HG03039 (cell line): ENCODE measurements around the gene MMP15.
"Not testable (repeated sequence)": the region's sequence is repeated elsewhere in the genome, so short reads cannot be mapped to it uniquely, and the experiment has no call there.

ENCODE experiments used
- ATAC-seq: cut with Tn5 transposase; IDR thresholded peaks from one replicate; pipeline ENCODE4 v1.9.1; 2021; ENCODE audit warnings: mild to moderate bottlenecking, moderate library complexity; ENCODE audit not compliant: unreplicated experiment

Gene MMP15

DNA sequence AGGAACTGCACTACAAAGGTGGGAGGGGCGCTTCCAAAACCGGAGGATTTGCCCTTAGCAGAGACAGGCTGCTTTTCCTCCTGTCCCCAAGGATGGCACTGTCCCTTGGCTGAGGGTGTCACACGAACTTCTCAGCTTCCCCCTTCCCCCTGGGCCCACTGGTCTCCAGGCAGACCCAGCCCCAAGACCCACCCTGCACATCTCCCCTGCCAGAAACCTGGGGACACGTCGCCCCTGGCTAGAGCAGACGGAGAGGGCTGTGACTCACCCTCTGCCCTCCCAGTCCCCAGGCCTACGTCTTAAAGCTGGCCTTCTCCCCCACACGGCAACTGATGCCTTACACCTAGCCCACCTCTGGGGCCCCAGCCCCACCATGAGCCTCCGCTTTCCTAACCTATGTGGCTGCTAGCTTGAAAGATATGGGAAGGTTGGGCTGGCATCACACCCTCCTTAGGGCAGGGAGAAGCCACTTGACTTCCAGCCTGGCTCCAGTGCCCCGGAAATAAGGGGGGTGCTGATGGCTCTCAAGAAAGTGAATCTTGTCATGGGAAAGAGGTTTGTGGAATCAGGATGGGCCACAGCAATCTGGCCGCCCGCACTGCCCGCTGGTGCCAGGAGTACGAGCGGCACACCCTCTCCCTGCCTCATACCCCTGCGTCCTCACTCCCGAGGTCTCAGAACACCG is 29.7 kb upstream of the MMP15 start:
- no peak for ATAC-seq

DNA sequence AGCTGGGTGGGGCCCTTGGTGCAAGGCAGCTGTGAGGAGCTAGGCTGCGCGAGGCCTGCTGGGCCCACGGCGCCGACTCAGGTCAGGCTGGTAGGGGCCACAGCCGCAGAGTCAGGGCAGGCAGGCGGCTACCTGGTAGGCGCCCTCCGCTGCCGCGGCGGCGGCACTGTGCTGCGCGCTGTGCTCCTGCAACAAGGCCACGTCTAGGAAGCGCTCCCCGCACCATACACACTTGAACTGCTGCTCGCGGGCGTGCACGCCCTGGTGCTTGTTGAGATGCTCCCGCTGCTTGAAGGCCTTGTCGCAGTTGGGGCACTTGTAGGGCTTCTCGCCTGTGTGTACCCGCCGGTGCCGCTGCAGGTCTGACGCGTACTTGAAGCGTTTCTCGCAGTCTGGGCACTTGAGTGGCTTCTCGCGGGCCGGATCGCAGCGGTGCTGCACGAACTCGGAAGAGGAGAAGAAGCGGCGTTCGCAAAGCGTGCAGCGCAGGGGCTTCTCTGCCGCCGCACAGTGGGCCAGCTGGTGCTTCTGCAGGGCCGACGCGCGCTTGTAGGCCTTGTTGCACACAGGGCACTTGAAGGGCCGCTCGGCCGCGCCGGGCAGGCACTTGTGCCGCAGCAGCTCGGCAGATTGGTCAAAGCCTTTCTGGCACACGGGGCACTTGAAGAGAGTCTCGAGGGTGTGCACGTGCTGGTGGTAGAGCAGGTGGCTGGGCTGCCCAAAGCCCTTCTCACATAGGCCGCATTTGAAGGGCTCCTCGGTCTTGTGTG is 29.0 kb upstream of the MMP15 start:
- ATAC-seq: no peak

- ATAC-seq: no peak
These were observed 28.4 kb upstream of the MMP15 start for GRCh38 chr16:57997176-57997527.

DNA sequence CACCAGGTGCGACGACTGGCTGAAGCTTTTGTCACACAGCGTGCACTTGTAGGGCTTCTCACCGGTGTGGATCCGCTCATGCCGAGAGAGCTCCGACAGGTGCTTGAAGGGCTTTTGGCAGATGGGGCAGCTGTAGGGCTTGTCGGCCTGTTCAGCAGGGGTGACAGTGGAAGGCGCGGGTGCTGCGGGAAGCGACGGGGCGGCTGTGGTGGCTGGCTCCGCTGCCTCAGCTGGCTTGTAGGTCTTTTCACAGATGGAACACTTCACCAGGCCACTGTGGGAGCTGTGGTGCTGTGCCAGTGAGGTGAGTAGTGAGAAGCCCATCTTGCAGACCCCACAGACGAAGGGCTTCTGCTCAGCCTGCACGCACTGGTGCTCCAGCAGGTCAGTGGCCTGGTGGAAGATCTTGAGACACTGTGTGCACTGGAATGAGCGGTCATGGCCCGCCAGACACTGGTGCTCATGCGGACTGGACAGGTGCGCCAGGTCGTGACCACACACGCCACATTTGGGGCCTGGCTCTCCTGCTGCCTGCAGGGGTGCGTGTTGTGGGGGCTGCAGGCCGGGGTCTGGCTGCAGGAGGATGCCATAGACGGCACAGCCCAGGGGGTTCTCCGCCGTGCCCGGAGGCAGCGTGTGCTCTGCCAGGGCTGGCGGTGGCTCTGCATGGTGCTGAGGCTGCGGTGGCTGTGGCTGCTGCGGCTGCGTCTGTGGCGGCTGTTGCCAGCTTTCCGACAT is 27.9 kb upstream of the MMP15 start:
- ATAC-seq: no peak

- ATAC-seq: no peak
These were observed 27.1 kb upstream of the MMP15 start for GRCh38 chr16:57998486-57998885.

- no peak for ATAC-seq
These were observed 26.6 kb upstream of the MMP15 start for GRCh38 chr16:57998992-57999365.

DNA sequence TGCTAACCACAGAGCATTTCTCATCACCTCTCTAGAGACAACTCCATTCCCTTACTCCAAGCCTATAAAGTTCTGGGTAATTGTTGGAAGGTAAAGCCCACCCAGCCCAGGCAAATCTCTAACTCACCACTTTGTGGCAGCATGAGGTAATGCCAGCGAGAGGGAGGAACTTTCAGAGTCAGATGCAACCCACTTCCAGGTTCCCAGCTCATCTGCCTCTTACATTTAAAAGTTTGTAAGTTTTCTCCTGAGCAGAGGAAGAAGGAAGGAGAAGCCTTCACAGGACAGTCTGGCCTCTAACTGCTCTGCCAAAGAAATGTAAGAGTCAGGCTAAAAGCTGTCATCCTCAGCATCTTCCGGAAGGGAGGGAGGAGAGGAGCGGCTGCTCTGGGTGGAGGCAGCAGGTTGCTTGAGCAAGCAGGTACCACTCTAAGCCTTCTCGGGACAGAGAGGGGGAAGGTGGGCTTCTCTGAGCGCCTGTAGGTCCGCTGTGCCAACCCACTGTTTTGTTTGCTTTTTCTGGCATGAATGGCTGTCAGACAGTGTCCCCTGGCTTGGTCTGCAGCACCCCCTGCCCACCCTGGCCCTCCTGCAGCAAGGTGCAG is 26.1 kb upstream of the MMP15 start:
- ATAC-seq: no peak

DNA sequence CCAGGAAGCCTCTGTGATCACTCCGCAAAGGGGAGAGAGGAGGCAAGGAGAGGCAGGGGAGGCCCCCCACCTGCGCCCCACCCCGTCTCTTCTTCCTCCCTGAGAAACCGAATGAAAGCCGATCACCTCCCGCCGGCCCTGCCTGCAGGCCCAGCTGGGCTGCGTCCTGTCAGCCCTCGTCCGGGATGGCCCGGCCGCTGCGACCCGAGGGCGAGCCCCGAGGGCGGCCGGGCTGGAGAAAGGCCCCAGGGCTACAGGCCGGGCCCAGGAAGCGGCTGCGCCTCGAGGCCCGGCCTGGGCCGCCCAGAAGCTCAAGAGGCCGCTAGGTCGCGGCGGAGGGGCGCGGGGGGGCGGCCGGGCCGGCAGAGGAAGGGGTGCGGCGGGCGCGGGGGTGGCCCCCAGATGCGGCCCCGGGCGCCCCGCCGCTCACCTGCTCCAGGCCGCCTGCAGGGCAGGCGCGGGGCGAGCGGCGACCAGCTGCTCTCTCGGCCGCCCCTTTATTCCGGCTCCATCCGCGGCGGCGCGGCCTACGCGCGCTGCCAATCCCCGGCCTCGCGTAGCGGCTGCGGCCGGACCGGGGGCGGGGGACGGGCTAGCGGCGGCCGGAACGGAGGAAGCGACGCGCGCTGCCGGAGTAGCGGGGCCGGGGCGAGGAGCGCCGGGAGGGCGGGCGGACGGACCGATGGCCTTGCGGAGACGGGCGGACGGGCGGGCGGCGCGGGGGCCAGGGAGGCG is 25.4 kb upstream of the MMP15 start, which contains the start of gene ZNF319:
TSS of gene ZNF319 (minus strand) at position 702 of the 735 bp plus-strand sequence. CDS start 2,407 bp downstream, outside the sequence.
- peak; percentile 15 for ATAC-seq

- peak; percentile 79 for ATAC-seq
These were observed 24.6 kb upstream of the MMP15 start, which contains the start of gene USB1 for GRCh38 chr16:58000706-58001676. TSS of gene USB1 (plus strand) at chr16:58001407. CDS start at chr16:58001484, 77 bp downstream.

- no peak for ATAC-seq
These were observed 23.7 kb upstream of the MMP15 start for GRCh38 chr16:58001781-58002415.

GRCh38 chr16:58002416-58002800 is 23.1 kb upstream of the MMP15 start:
- no peak for ATAC-seq

DNA sequence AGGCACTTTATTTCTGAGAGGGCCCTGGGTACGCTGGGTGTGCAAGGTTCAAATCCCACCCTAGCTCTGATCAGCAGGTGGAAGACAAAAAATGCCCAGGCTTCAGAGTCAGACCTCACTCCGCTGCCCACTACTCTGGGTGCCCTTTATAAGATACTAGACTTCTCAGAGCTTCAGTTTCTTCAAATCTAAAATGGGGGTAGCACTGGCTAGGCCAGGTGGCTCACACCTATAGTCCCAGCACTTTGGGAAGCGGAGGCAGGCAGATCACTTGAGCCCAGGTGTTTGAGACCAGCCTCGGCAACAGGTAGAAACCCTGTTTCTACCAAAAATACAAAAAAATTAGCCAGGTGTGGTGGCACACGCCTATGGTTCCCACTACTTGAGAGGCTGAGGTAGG is 22.6 kb upstream of the MMP15 start:
- ATAC-seq: no peak

GRCh38 chr16:58004736-58005135 is 20.8 kb upstream of the MMP15 start:
- ATAC-seq: not testable (repeated sequence)

GRCh38 chr16:58009856-58010416 is 15.6 kb upstream of the MMP15 start:
- no peak for ATAC-seq

DNA sequence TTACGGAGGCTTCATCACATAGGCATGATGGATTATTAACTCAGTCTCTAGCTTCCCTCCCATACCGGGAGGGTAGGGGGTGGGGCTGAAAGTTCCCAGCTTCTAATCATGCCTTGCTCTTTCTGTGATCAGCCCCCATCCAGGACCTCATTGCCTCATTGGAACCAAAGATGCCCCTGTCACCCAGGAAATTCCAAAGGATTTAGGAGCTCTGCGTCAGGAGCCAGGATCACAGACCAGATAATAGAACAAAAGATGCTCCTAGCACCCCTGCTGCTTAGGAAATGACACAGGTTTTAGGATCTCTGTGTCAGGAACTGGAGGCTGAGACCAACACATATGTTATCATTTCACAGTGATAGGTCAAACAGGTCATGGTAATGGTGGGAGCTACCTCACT is 14.7 kb upstream of the MMP15 start:
- no peak for ATAC-seq

DNA sequence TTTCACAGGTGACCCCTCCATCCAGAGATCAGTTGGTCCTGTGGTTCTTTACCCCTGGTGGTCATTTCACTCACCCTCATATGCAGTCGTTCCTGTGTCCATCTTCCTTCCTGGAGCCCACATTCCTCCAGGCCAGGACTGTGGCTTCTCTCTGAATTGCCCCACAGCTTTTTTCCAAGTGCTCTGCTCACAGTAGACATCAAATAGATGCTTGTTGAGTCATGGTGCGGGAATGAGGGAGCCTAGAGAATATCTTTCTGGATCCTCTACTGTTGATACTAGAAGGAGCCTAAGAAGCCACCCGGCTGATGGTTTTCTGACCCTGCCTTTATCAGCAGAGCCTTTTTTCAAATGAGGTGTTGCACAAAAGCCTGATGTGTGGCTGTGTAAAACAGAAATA is 13.9 kb upstream of the MMP15 start:
- ATAC-seq: no peak

- no peak for ATAC-seq
These were observed 13.1 kb upstream of the MMP15 start for GRCh38 chr16:58012481-58012880.

GRCh38 chr16:58013201-58013956 is 12.2 kb upstream of the MMP15 start:
- ATAC-seq: no peak
